ENCODE data around the gene PLA2G4D.

DNA sequence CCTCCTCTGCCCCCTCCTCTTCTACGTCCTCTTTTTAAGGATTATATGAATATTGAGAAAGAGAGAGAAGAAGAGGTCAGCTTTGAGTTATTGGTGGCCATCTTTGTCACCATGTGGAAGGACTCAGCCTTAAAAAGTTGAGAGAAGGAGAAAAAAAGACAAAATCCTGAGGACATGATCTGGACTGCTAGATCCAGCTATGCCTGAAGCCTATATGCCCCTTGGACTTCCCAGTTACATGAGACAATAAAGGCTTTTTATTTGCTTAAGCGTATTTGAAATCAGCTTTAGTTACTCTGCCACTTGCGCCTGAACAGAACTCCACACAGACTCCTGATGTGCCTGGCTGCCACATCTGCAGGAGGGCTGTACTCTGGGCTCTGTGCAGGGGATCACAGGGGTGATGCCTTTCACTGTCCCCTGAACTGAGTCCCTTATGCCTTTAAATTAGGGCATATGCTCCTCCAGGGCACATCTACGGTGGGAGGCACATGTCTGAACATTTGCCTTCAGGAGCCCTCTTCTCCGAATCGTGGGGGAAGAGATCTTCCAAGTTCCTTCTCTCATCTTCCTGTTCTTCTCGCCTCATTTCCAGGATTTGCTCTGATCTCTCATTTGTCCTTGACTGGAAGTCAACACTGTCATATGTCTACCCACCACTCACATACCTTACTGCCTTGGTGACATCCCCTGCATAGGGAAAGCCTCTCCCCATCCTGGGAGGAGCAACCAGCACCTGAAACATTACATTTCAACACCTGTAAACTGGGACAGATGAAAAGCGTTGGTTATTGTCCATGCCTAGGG, 59.5 kb downstream of the PLA2G4D start:
- TF ChIP-seq EZH2 (IDR thresholded peaks at IDR 0.05; ENCODE audit: borderline replicate concordance, low read depth, low read length, severe bottlenecking) (no peak), POLR2AphosphoS5 (IDR thresholded peaks at IDR 0.05; ENCODE audit: insufficient read depth, low read depth, low read length) (no peak), POLR2A (IDR thresholded peaks at IDR 0.05; ENCODE audit: low read depth, low read length) (no peak), MYC (IDR thresholded peaks at IDR 0.05; ENCODE audit: low read depth, low read length) (no peak)
- TF ChIP-seq, protein P1, sequence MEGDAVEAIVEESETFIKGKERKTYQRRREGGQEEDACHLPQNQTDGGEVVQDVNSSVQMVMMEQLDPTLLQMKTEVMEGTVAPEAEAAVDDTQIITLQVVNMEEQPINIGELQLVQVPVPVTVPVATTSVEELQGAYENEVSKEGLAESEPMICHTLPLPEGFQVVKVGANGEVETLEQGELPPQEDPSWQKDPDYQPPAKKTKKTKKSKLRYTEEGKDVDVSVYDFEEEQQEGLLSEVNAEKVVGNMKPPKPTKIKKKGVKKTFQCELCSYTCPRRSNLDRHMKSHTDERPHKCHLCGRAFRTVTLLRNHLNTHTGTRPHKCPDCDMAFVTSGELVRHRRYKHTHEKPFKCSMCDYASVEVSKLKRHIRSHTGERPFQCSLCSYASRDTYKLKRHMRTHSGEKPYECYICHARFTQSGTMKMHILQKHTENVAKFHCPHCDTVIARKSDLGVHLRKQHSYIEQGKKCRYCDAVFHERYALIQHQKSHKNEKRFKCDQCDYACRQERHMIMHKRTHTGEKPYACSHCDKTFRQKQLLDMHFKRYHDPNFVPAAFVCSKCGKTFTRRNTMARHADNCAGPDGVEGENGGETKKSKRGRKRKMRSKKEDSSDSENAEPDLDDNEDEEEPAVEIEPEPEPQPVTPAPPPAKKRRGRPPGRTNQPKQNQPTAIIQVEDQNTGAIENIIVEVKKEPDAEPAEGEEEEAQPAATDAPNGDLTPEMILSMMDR (IDR thresholded peaks at IDR 0.05; ENCODE audit: extremely low read depth in 1 of 2, insufficient read depth in 1 of 2, low read depth in 1 of 2, low read length in 2 of 2), result no peak
- TF ChIP-seq, protein P2, sequence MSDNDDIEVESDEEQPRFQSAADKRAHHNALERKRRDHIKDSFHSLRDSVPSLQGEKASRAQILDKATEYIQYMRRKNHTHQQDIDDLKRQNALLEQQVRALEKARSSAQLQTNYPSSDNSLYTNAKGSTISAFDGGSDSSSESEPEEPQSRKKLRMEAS (IDR thresholded peaks at IDR 0.05; ENCODE audit: insufficient read depth, insufficient read length), result no peak
